ENCODE results near the gene SLAIN1. TPM values are rescaled to one million over a fixed set of nuclear protein-coding genes. Genes with fewer than 3 reads are reported as not detected.

Gene SLAIN1
- total RNA-seq, 4 donors from 2014 or later, result 4.8 to 10.4 (median 6.0) TPM

DNA sequence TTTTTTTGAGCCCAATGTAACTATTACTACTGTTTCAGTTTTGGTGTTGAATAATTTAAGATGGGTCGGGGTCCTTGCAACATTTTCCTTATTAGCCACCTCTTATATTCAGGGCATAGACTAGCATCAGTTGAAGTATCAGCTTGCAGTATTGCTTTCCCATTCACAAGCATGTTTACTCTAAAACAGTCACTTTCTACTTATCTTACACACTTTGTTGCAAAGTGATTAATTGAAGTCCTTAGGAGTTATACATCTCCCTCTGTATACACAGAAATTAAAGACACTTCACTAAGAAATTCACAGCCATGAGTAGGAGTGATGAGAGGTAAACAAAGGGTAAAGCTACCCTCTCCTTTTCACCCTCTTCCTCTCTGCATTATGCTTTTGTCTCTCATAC is 27.6 kb downstream of the SLAIN1 start:
- no peak for TF ChIP-seq EP300 (IDR thresholded peaks at IDR 0.05)
- TF ChIP-seq POLR2A (IDR thresholded peaks at IDR 0.05), result no peak
- TF ChIP-seq, protein P1, sequence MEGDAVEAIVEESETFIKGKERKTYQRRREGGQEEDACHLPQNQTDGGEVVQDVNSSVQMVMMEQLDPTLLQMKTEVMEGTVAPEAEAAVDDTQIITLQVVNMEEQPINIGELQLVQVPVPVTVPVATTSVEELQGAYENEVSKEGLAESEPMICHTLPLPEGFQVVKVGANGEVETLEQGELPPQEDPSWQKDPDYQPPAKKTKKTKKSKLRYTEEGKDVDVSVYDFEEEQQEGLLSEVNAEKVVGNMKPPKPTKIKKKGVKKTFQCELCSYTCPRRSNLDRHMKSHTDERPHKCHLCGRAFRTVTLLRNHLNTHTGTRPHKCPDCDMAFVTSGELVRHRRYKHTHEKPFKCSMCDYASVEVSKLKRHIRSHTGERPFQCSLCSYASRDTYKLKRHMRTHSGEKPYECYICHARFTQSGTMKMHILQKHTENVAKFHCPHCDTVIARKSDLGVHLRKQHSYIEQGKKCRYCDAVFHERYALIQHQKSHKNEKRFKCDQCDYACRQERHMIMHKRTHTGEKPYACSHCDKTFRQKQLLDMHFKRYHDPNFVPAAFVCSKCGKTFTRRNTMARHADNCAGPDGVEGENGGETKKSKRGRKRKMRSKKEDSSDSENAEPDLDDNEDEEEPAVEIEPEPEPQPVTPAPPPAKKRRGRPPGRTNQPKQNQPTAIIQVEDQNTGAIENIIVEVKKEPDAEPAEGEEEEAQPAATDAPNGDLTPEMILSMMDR (IDR thresholded peaks at IDR 0.05), result no peak
- no peak for TF ChIP-seq POLR2AphosphoS5 (IDR thresholded peaks at IDR 0.05)
- DNase-seq (ENCODE audit: low spot score in 2 of 2), result no peak

GRCh38 chr13:77728265-77729125 is 31.0 kb downstream of the SLAIN1 start:
- no peak overlapping the region for H3K27ac ChIP-seq
- no peaks in the 10 kb centered on the region for H3K9me3 ChIP-seq
- WGBS, result 72% methylated on average over 5 of the region's 5 CpGs
- H3K36me3 ChIP-seq, result no peaks in the 10 kb centered on the region
- H3K27me3 ChIP-seq, result no peaks in the 10 kb centered on the region
- TF ChIP-seq POLR2A (IDR thresholded peaks at IDR 0.05) (no peak), EP300 (IDR thresholded peaks at IDR 0.05) (no peak), POLR2AphosphoS5 (IDR thresholded peaks at IDR 0.05) (no peak)
- TF ChIP-seq, protein P1 (IDR thresholded peaks at IDR 0.05), result no peak
- no peak overlapping the region for H3K4me3 ChIP-seq
- no peak for DNase-seq (ENCODE audit: low spot score in 2 of 2)
- no peaks in the 10 kb centered on the region for H3K4me1 ChIP-seq

More for the DNA sequence above, 27.6 kb downstream of the SLAIN1 start:
- Histone ChIP-seq H3K36me3 (no peaks in the 10 kb centered on the region), H3K4me1 (no peaks in the 10 kb centered on the region), H3K4me3 (no peak overlapping the region), H3K27ac (no peak overlapping the region), H3K27me3 (no peaks in the 10 kb centered on the region), H3K9me3 (no peaks in the 10 kb centered on the region)
- 88% methylated on average over 1 of the region's 1 CpG for WGBS

DNA sequence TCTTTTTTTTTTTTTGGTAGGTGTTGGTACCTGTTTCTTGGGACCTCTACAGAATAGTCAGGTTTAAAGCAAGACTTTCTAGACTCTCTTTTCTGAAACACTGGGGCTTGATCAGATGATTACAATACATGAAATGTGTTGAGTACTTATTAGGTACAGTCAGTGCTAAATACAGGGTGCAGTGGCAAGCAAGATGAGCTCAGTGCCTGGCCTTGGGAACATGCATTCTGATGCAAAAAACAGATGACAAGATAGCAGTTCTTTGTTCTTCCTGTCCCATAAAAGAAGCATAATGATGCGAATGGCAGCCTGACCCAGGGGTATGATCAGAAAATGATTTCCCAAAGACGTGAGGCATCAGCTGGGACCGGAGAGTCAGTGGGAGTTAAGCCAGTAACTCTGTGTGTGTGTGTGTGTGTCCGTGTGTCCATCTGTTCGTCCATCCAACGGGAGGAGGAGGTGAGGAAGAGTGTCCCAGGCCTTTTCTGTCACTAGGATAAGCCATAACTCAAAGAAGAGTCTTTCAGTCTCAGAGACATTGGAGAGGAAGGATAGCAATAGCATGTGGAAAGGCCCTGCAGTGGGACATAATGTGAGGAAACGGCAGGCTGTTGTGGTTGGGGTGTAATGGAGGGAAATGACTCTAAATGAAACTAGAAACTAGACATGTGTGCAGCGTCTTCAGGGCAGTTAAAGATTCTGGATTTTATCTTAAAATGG is 32.2 kb downstream of the SLAIN1 start:
- WGBS, result 85% methylated on average over 8 of the region's 8 CpGs
- H3K36me3 ChIP-seq, result no peaks in the 10 kb centered on the region
- TF ChIP-seq EP300 (IDR thresholded peaks at IDR 0.05) (no peak), POLR2A (IDR thresholded peaks at IDR 0.05) (no peak), POLR2AphosphoS5 (IDR thresholded peaks at IDR 0.05) (no peak)
- TF ChIP-seq, protein P1 (IDR thresholded peaks at IDR 0.05), result no peak

DNA sequence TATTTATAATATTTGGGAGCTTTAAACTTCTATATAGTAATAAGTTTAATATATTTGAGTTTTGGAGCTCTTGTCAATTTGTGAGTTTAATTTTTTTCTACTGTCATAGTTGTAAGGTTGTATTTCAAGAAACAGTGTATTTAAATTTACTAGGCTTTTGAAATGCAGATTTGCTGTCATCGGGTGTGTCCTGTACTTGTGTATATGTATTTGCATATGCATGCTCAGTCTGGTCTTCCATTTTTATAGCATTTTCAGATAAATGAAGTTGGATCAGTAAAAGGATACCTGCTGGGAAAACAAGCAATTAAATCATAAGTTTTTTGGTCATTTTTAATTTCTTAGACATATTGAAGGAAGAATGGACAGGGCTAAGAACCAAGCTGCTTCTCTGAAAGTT is 33.1 kb downstream of the SLAIN1 start:
- no peak for DNase-seq (ENCODE audit: low spot score in 2 of 2)
- Histone ChIP-seq H3K27me3 (no peaks in the 10 kb centered on the region), H3K9me3 (no peaks in the 10 kb centered on the region), H3K4me1 (no peaks in the 10 kb centered on the region), H3K36me3 (no peaks in the 10 kb centered on the region), H3K27ac (no peak overlapping the region), H3K4me3 (no peak overlapping the region)
- no peak for TF ChIP-seq EP300 (IDR thresholded peaks at IDR 0.05)
- no peak for TF ChIP-seq POLR2AphosphoS5 (IDR thresholded peaks at IDR 0.05)
- TF ChIP-seq, protein P1 (IDR thresholded peaks at IDR 0.05), result no peak
- TF ChIP-seq POLR2A (IDR thresholded peaks at IDR 0.05), result no peak
- WGBS, result 70% methylated on average over 1 of the region's 1 CpG

More for the DNA sequence above, 32.2 kb downstream of the SLAIN1 start:
- Histone ChIP-seq H3K27me3 (no peaks in the 10 kb centered on the region), H3K4me3 (no peak overlapping the region), H3K27ac (no peak overlapping the region), H3K4me1 (no peaks in the 10 kb centered on the region), H3K9me3 (no peaks in the 10 kb centered on the region)
- no peak for DNase-seq (ENCODE audit: low spot score in 2 of 2)

GRCh38 chr13:77732287-77732686 is 34.8 kb downstream of the SLAIN1 start:
- Histone ChIP-seq H3K36me3 (no peaks in the 10 kb centered on the region), H3K9me3 (no peaks in the 10 kb centered on the region), H3K27me3 (no peaks in the 10 kb centered on the region), H3K27ac (no peak overlapping the region), H3K4me3 (no peak overlapping the region), H3K4me1 (no peaks in the 10 kb centered on the region)
- TF ChIP-seq POLR2A (IDR thresholded peaks at IDR 0.05), result no peak
- TF ChIP-seq EP300 (IDR thresholded peaks at IDR 0.05), result no peak
- TF ChIP-seq POLR2AphosphoS5 (IDR thresholded peaks at IDR 0.05), result no peak
- TF ChIP-seq, protein P1 (IDR thresholded peaks at IDR 0.05), result no peak
- 51% methylated on average over 2 of the region's 2 CpGs for WGBS
- no peak for DNase-seq (ENCODE audit: low spot score in 2 of 2)

Data from suprapubic skin (tissue), 4 donors.